HG02885 (cell line): ENCODE data around the gene BTBD16.

Experiments used
- ATAC-seq: cut with Tn5 transposase; IDR thresholded peaks from one replicate; pipeline ENCODE4 v1.9.1; 2021; ENCODE audit warnings: mild to moderate bottlenecking; ENCODE audit not compliant: unreplicated experiment, poor library complexity

Gene BTBD16

GRCh38 chr10:122271076-122271475 lies at the start of gene BTBD16:
Gene BTBD16 (plus strand): TSS chr10:122271296. CDS start chr10:122275082, 3,786 bp downstream.
- no peak for ATAC-seq

DNA sequence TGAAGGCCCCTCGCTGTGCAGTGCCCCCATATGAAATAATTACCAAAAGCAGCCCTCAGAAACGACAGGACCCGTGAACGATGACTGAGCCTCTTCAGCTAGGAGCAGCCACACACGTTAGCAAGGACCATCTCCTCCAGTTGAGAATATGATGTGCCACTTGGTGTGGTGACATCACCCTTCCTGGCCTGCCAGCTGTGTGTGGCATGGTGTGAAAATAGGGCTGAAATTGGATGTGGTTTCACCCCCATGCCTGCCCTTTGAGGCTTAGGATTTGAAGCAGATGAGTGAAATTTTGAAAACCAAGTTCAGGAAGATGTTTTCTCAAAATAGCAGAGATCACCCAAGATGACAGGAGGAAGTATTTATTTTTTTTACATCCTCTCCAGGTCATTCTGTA lies 49.1 kb upstream of the BTBD16 start:
- ATAC-seq, result no peak

DNA sequence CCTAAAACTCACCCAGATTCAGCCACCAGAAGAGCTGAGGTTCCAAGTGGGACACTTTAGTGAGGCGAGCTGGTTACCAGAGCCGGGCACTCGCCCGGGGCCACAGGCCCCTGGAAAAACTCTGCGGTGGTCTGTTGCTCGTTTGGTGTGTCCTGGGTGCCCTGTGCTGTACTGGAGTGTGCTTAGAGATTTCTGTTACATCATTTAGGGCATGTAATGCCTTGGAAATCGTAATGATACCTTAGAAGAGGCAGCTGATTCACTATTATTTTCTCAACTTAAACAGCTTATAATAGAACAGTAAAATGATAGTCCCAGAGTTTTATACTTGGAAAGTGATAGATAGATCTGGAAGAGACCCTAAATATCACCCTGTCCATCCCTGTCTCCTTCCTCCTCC lies 48.5 kb upstream of the BTBD16 start:
- ATAC-seq, result no peak

- no peak for ATAC-seq
Measured at GRCh38 chr10:122224159-122224558, 46.9 kb upstream of the BTBD16 start.

- no peak for ATAC-seq
Measured at GRCh38 chr10:122225330-122225729, 45.8 kb upstream of the BTBD16 start.

DNA sequence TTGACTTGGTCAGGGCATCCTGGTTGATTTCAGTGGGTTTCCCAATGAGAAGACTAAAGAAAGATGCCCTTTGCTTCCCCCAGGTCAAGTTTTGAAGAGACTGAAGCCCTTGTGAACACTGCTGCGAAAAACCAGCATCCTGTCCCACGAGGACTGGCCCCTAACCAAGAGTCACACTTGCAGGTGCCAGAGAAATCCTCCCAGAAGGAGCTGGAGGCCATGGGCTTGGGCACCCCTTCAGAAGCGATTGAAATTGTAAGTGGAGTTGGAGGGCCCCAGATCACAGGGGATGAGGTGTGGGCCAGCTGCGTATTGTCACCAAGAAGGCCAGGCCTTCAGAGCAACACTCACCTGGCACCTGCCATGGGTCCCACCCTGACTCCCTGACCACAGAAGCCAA lies 43.3 kb upstream of the BTBD16 start:
- no peak for ATAC-seq

- no peak for ATAC-seq
Measured at GRCh38 chr10:122229666-122230065, 41.4 kb upstream of the BTBD16 start.

DNA sequence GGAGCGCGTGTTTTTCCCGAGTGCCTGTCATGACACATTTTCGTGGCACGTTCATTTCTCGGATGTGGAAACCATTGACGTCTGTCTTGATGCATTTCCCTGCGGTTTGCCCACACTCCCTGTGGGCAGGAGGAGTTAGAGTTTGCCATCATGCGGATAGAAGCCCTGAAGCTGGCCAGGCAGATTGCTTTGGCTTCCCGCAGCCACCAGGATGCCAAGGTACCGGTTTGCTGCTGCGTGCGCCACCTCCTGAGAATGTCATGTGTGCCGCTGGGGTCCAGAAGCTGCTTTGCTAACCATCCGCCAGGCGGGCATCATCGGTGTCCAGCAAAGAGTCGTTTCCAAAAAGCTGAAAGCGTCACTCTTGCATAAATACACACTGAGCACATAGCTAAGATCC lies 40.9 kb upstream of the BTBD16 start:
- ATAC-seq, result no peak

DNA sequence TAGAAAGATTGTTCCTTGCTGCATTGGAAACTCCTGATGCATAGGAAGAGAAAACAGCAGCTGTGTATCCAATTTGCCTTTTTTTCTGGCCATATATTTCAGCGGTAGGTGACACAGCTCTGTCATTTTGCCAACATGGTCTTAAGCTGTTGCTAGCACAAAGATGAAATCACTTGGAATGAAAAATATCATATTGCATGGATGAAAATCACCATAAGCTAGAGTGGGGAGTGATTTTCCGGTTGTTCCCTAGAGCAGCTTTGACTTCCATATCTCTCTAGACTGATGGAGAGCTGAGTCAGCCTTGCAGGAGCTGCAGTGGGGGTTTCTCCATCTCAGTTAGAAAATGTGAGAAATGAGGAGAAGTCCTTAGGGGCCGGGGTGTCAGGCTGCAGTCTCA lies 38.3 kb upstream of the BTBD16 start:
- ATAC-seq, result no peak

- ATAC-seq, result no peak
Measured at GRCh38 chr10:122233857-122234348, 37.2 kb upstream of the BTBD16 start.

GRCh38 chr10:122234416-122234815 lies 36.7 kb upstream of the BTBD16 start:
- no peak for ATAC-seq

DNA sequence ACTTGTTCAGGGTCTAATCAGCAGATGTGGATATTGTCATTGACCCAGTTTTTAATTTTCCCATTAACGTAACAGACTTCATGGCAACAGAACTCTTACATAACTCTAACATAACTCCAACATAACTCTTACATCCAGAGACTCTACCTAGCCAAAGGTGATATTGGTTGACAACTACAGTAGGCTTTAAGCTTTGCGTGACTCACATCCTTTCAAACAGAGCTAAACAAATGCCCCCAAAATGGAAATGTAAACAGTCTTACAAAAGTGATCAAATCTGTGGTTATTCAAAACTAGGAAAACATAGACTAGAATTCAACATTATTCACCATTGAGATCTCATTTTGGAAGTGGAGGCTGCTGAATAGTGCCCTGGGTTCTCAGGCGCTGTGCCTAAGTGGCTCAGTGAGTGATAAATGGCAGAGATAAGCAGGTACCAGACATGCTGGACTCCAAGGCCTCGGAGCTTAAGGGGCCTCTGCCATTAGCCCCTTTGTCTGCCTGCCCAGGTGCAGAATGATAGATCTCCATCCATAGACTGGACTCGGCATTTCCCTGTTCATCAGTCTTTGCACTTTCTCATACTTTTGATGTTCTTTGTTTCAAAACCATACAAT lies 34.3 kb upstream of the BTBD16 start:
- ATAC-seq, result no peak

GRCh38 chr10:122237331-122237990 lies 33.6 kb upstream of the BTBD16 start:
- no peak for ATAC-seq

- no peak for ATAC-seq
Measured at GRCh38 chr10:122239578-122240257, 31.4 kb upstream of the BTBD16 start.

- no peak for ATAC-seq
Measured at GRCh38 chr10:122240401-122240800, 30.7 kb upstream of the BTBD16 start.

- ATAC-seq, result no peak
Measured at GRCh38 chr10:122241836-122242235, 29.3 kb upstream of the BTBD16 start.

DNA sequence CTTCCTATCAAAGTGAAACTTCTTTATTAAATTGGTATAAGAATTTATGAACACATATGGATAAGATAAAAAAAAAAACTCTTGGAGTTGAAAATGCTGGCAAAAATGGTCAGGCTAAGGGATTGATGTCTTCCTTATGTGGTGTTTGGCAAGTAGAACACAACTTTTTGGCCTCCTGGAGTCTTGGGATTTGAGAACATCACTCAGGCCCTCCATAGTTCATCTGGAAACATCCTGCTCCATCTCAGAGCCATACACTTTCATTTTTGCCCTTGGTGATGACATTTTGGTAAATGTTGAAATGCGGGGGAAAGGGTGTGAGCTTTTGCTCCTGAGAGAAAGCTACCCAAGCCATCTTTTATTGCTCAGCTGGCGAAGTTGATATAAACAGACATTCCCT lies 27.5 kb upstream of the BTBD16 start:
- ATAC-seq, result no peak

- no peak for ATAC-seq
Measured at GRCh38 chr10:122244001-122244975, 26.8 kb upstream of the BTBD16 start.

GRCh38 chr10:122245136-122245535 lies 26.0 kb upstream of the BTBD16 start:
- no peak for ATAC-seq

- ATAC-seq, result no peak
Measured at GRCh38 chr10:122245897-122246296, 25.2 kb upstream of the BTBD16 start.
